NK-92 (cell line): ENCODE results near the gene ARF6.

Source experiments
- DNase-seq: peaks from one replicate; lab custom pipeline; 2025; ENCODE audit not compliant: unreplicated experiment; lab: John Stamatoyannopoulos, UW

Gene ARF6

GRCh38 chr14:49939884-49940510 lies 47.1 kb downstream of the ARF6 start:
- DNase-seq: no peak

- no peak for DNase-seq
Measured at GRCh38 chr14:49940808-49941421, 48.0 kb downstream of the ARF6 start.

- DNase-seq: no peak
Measured at GRCh38 chr14:49942090-49942489, 49.2 kb downstream of the ARF6 start.

- no peak for DNase-seq
Measured at GRCh38 chr14:49944501-49944900, 51.6 kb downstream of the ARF6 start.

- DNase-seq: no peak
Measured at GRCh38 chr14:49945448-49946319, 52.8 kb downstream of the ARF6 start.
